HG02759 (cell line): Measurements from ENCODE around the gene TACR1.

Experiments
- ATAC-seq: cut with Tn5 transposase; IDR thresholded peaks from one replicate; pipeline ENCODE4 v1.9.1; 2021; ENCODE audit warnings: mild to moderate bottlenecking, moderate library complexity; ENCODE audit not compliant: unreplicated experiment

TACR1 gene

DNA sequence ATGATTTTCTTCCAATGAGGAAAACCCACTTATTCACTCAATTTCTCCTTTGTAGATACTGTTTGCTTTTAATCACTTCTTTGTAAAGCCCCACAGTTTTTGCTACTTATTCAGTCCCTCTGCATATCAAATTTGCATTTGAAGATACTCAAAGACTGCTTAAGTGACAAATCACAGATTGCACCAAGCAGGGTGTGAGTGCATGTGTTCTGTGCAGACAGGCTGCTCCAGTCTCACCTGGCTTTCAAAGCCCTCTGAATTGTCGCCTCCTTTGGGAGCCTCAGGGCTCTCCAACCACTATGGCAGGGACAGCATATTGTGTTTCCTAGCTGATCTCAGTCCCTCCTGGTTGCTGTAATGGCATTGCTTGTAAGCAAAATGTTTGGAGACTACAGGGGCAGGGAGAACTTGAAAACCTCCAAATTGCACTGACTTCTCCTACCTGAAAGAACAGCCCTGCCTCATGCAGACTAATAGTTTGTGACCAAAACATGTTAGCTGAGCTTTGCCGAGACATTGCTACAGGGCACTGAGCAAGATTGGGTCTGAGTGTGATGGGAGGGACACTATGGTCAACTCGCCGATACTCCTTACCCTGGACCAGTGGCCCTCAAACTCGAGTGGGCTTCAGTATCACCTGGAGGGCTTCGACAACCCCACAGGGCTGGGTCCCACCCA is 144.0 kb downstream of the TACR1 start:
- ATAC-seq: no peak

DNA sequence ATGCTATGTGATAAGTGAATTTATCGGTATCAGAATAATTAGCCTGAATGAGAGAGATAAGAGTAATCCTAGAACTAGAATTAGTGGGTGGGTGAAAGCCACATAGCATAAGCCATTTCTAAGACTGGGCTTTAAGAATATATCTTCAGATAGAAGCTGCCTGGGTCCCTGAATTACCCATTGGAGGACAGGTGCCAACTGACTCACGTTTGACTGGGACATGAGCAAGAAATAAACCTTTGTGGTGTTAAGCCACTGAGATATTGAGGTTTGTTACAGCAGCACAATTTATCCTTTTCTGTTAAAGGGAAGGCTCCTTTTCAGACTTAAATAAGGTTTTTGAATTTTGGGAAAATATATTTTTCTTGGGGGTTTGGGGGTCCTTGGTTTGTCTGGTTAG is 145.0 kb downstream of the TACR1 start:
- ATAC-seq: no peak

DNA sequence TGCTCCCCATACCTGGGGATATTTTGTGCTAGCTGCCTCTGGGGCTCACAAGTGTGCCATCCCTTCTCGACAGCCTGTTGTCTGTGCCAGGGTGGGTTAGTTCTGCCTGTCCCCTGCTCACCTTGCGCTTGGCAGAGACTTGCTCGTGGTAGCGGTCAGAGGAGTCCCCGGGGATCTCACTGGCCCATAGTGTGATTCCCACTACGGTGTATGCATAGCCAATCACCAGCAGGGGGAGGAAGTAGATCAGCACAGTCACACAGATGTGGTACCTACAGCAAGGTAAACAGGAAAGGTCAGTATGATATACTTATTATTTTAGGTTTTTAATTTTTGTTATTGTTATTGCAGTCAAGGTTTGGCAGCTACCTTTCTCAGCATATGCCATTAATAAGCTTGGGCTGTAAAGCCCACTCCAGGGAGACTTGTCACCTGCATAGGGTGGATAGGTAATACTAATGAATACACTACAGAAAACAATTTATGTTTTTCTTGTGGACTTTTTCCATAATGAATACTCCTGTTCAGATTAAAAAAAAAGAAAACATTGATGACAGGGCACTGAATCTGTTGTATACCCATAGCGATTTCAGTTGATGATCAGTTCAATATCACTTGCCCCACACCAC is 145.7 kb downstream of the TACR1 start:
- ATAC-seq: peak; percentile 82

DNA sequence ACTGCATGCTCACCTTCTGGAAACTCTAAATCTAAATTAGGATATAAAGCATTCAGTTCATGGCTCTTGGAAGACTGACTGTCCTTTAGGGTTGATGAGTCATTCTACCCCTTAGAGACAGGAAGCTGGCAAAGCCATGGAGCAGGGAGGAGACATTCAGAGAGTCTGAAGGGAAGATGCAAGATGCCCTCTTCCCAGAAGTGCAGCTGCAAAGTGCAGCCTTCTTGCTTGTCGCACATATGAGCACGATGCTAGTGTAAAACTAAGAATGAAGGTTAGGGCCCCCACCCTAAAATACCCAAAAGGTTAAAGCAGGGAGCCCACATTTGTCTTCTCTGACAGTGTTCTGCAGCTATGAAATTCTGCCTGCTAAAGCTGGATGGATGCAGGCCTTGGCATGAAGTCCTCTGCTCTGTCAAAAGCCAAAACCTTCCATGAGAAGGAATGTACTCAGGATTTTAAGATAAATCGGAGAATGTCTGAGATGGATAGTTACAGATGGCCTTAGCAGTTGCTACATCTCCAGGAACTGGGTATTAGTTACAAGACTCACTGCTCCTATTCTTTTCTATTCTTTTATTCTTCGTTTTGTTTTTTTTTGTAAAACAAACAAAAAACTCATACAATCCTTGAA is 151.2 kb downstream of the TACR1 start:
- no peak for ATAC-seq

DNA sequence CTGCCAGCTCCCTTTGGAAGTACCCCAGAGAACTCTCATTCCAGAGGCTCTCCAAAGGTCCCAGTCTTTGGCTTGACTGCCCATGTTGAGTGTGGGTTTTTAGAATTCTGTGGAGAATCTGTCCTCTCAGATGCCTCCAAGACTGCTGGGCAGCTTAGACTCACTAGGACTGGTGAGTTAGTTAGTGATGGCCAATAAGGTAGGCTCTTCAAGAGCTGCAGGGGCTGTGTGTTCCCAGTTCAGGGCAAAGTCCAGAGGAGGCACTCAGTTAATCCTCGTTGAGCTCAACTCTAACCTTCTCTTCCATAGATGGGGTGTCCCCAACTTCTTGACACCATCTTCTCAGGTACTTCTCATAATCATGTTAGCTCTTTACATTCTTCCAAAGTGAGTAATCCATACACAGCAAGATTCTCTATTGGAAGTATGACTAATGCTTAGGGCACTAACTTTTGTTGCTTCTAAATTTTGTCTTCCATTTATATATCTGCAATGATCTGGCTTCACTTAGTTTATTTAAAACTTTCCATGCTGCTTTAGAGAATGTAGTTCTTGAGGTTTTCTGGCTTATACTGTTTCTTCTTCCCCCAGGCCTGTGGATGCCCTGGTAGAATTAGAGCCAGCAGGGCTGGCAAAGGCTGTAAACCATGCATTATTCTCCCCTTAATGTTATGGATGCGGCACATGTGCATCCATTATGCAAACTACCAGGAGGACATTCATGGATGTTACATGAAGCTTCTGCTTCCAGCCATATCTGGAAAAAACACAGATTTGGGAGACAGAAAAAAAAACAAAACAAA is 151.9 kb downstream of the TACR1 start:
- no peak for ATAC-seq

DNA sequence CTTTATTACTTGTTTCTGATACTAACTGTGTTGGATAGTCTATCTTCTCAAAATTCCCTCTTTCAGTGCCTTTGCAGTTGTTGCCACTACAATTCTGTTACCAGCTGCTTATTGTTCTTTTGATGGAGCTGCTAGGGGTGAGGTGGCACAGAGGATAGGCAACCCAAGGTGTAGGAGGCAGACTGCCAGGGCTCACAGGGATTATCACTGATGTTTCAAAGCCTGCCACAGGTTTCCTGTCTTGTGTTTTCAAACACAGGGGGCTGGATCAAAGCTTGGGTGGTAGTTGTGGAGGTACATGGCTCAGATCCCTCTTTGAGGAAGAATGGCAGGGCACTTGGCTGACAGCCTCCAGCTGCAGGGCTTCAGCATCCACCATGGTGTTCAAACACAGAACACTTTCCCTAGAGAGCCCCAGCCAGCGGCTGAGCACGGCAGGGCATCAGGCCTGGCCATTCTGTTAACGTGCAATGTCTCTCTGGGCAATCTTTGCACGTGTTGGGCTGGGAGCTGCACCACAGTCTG is 153.7 kb downstream of the TACR1 start:
- ATAC-seq: no peak

DNA sequence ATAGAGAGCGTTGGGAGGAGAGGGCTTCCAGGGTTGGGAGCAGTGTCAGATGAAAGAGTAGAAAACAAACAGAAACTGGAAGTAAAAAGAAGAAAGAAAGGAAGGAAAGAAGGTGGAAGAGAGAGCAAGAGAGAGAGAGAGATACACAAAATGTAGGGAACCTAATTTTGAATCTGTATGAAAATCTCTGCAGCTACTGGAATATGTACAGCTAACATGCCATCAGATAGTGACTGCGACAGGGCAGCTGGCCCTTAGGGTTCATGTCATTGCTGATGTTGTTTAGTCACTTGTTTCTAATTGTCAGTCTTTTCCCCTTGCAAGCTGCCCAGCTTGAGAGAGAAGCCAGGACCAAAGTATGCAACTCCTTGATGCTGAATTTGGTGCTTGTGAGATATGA is 155.0 kb downstream of the TACR1 start:
- no peak for ATAC-seq

DNA sequence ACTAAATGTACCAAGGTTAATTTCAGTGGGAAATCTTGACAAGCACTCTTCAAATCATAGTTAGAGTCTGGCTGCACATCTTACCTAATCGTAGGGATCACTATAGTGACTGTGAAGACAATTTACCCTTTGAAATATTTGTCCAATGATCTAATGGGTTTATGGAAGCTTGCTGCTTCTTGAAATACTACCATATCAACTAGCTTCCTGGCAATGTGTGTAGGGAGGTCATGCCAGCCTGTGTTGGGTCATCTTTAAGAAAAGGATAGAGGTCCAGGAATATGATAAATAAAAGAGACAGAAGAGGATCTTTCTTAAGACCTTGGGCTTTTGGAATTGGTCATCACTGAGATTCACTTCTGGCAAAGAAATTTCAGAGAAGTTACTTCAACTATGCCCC is 156.5 kb downstream of the TACR1 start:
- ATAC-seq: no peak

DNA sequence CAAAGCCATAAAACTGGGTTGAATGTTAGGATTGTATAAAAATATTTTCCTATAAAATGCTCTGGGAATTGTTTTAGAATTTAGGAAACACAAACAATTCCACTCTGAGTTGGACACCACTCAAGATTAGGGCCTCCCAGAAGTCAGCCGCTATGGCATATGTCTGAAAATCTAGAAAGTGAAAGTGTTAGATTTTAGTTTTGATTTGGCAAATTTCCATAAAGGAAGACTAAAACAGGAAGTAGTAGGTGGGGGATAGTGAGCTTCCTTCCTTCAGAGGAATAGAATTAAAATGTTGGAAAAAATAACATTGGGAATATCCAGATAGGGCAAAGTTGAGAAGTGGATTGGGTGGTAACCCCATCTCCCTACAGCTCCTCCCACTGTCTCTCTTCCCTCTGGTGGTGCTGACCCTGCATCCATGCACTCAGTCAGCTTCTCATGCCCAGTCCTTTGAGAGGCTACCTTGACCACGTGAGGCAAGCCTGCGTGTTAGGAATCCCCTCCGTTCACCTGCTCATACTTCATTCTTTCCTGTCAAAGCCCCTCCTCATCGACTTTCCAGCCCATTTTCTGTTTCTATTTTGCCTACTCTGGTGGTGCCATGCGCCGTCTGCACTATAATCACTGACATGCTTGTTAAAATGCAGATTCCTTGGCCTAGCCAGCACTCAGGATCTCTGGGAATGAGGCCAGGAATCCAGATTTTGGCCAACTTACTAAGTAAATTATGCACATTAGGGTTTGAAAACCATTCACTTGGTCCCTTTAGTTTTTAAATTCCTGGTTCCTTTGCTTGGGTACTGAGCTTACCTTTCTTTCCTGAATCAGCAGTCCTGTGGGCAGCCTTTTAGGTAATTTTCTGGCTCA is 157.4 kb downstream of the TACR1 start:
- no peak for ATAC-seq

DNA sequence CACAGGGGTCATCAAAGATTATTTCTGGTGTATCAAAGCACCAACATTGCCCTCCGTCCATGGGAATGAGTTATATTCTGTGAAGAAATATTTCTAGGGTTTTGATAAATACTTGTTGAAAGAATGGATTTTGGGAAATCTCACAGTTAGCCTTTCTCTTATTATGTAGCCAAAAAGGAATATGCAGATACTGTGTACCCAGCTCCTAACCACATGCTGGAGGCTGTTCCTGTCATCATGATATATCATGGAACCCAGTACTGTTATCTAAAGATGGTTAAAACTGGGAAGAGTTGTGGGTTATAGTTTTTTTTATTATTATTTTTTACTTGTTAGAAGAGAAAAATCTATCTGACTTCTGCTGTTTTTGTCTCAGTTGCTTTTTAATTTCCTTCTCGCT is 158.1 kb downstream of the TACR1 start:
- ATAC-seq: no peak

DNA sequence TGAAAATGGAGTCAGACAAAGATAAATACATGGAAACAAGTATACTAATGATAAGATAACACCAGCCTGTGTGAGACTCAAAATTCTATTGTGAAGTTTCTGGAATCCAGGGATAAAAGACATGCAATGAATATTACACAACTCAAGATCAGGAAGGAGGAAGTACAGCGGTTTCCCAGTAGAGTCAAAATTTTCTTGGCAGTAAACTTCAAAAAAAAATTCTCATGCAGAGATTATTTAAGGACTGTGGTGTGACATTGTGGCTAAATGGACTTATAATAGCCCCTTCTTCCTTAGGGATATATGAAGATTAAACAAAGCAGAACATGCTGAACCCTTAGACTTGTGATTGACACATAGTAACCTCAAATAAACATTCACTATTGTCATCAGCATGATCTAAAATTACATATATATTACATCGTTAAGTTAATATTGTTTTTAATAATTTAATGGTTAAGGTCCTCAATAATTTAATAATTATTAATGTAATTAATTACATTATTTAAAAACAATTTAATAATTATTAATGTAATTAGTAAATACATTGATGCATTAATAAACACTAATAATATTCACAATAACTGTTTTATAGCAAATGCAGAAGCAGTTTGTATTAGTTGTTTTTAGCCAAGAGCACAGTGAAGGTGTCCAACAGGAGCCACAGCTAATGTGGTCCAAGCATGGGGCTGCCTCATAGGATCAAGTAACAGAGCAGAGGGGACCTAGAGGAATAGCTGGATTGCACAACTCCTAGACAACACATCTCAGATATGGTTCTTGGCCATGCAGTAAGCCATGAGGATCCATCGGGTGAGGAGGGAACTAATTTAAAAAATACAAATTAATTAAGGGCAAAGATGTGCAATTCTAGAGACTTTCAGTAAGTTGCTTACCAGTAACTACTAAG is 163.6 kb downstream of the TACR1 start:
- no peak for ATAC-seq

DNA sequence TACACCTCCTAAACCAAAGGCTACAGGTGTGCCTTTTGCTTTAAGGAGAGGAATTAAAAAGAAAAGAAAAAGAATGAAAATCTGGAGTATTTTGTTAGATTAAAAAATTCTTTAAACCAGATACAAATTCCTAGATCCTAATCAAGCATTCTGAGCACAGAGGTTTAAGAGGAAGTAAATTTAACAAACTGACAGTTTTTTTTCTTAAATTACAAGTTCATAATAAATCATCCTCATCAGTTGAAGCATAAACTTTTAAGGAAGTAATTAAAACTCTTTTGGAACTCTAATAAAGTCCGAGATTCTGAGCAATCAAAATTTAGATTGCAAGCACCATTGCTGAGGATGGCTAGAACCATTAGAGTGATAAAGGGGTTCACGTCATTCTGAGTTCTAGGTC is 165.8 kb downstream of the TACR1 start:
- no peak for ATAC-seq

DNA sequence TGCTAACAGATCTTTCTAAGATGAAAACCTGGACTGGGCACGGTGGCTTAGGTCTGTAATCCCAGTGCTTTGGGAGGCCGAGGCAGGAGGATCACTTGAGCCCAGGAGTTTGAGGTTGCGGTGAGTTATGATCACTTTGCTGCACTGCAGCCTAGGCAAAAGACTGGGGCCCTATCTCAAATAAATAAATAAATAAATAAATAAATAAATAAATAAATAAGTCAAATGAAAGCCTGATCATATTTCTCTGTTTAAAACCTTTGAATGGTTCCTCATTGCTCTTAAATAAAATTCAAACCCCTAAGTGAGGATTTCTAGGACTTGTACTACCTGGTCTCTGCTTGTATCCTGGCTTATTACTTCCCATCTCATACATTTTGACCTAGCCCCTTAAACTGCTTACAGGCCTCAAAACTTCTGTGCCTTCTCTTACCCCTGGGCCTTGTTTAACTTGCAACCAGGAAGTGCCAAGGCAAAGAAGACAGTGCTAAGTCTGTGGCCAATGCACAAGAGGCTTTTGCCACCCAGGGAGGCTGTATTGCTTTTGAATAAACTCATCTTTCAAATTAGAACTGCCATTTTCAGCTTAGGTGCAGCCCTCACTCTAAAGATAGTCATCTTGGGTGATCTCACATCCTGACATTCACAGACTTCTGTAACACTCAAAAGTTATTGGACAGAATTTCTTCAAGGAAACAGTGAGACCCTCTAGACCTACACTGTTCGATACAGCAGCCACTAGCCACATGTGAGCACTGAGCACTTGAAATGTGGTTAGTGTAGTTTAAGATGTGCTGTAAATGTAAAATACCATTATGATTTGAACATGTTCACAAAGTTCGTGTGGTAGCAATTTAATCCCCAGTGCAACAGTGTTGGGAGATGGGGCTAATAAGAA is 167.2 kb downstream of the TACR1 start:
- ATAC-seq: no peak

DNA sequence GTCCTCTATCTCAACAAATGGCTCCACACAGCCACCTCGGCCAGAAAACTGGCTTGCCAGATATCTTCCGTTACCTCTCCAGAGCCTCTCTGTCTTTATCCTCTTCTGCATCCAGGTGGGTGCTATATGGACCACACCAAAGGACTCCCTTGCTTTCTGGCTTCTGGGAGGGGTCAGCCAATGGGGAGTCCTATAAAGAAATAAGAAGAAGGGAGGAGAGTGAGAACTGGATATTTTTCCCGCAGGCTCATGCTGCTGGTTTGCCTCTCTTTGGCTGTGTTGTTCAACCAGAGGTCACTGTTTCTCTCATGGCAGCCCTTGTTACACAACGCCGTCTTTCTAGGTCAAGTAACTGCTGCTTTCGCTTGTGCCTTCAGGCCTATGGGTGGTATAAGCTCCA is 168.1 kb downstream of the TACR1 start:
- no peak for ATAC-seq

DNA sequence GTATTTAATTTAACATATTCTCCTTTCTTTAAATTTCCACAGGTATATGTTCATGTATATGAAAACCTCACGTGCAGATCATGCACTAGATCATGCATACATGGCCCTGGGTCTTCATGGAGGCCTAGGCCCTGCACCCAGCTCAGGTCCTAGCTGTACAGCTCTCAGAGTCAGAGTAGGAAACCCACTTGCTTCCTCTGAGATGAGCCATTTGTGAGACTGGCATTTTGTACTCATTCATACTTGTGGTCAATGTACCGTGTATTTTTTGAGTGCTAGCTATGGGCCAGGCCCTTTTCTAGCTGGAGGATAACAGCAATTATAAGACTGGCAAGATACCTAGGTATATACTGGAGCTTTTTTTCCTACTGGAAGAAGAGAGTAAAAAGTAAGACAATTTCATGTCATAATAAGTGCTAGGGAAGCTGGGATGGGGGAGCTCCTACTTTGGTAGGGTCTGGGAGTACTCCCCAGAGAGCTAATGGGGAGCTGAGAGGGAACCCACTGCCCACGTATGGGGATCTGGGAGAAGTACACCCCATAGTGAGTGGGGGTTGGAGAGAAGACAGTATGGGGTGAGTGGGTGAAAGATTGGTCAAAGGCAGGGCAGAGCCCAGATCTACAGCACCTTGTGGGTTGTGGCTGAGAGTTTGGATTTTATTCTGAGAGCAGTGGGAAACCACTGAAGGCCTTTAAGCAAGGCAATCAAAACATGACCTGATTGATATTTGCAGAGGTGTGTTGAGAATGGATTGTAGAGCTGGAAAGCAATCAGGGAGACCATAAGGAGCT is 168.9 kb downstream of the TACR1 start:
- ATAC-seq: no peak

DNA sequence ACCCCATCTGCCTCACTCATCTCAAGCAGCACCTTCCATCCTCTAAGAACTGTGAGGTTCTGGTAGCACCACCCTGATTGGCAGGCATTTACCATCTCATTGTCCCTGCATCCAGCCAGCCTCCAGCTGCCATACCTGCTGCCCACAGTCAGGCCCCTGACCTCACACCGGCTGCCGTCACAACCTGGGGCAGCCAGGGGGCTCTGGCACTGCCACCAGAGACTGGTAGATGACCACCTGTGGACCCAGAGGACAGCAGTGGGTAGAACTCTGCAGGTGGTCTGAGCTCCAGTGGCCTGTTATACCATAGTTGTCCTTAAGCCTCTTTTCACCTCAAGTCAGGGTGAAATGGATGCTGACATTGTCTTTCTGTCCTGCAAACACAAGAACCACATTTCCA is 171.4 kb downstream of the TACR1 start:
- no peak for ATAC-seq

DNA sequence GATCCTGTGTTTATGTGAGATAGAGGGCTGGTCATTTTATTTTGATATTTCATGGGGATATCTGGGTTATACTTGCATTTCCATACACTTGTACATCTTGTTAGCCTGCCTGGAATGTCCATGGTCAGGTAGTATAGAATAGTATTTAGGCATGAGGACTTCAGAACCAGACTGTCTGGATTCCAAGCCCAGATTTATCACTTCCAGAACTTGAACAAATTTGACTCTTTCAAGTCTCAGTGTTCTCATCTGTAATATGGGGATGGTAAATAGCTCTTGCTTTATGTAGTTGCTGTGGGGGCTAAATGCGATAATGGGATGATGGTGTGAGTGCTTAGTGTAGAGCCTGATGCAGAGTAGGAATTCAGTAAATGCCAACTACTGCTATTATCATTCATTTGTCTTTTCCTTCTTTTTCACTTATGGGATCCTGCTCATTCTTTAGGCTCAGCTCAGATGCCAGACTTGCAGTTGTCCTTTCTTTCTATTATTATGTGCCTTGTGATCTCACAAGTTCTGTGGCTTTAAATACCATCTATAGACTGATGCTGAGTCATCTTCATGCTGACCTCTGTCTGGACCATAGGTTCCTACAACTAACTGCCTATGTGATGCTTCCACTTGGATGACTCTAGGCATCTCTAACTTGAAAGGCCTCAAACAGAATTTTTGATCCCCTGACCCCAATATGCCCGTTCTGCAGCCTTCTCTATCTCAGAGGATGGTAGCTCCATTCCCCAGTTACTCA is 173.5 kb downstream of the TACR1 start:
- ATAC-seq: no peak
